HepG2 (cell line): ENCODE results near the gene NPB. TPM values are rescaled to one million over a fixed set of nuclear protein-coding genes. Genes with fewer than 3 reads are reported as not detected.

Experiments
- ATAC-seq: fragments of 200-7000 bp; cut with Tn5 transposase; 3 replicates; pipeline ENCODE4 v1.9.1; 2020; ENCODE audit warnings: mild to moderate bottlenecking, moderate library complexity
- BruUV-seq: library from RNA; stranded (reverse); fragments of 400-500 nt; replicated peaks from 2 replicates; lab custom pipeline; 2021; lab: Mats Ljungman, UMichigan
- CTCF ChIA-PET: fragments of 300-600 bp; formaldehyde crosslinking; extraction: SDS; loops from one replicate; lab custom pipeline; 2021; ENCODE audit warnings: low total read pairs, inconsistent platforms, low intra/inter-chr PET ratio; lab: Yijun Ruan, JAX
- POLR2A ChIA-PET: fragments of 350-600 bp; sonication (Branson Sonifier 250); formaldehyde crosslinking; loops from one replicate; lab custom pipeline; 2020; ENCODE audit warnings: antibody characterized with exemption, inconsistent platforms; lab: Yijun Ruan, JAX
- DNase-seq: peaks from one replicate; pipeline ENCODE4 v3.0.0-alpha.2; 2015; ENCODE audit warnings: low spot score
- FAIRE-seq: peaks from 3 replicates; lab custom pipeline; 2011; peaks lifted over from hg19 to GRCh38; lab: Jason Lieb, UNC
- H2AFZ ChIP-seq: one replicate; pipeline ENCODE4 v1.6.1; 2011; ENCODE audit warnings: low read length, inconsistent platforms
- H3K27ac ChIP-seq: fragments of 300-600 bp; 3 replicates; pipeline ENCODE4 v1.8.0; 2011; ENCODE audit warnings: mixed run types, mild to moderate bottlenecking, mixed read lengths, low read length, inconsistent platforms; ENCODE audit not compliant: insufficient read depth; ENCODE audit errors: extremely low read length
- H3K27me3 ChIP-seq, 2 experiments: fragments of 200-600 bp in 1 of 2; 2 replicates in 1 of 2; 3 replicates in 1 of 2; pipeline versions ENCODE4 v1.6.0 to v1.8.0; 2011; ENCODE audit warnings: low read length in 2 of 2, mild to moderate bottlenecking in 2 of 2, moderate library complexity in 2 of 2, inconsistent platforms in 1 of 2; ENCODE audit not compliant: insufficient read depth in 2 of 2, control insufficient read depth in 1 of 2
- H3K36me3 ChIP-seq, 2 experiments: fragments of 200-600 bp in 1 of 2; replicated peaks in 1 of 2; 2 replicates in 1 of 2; 3 replicates in 1 of 2; pipeline versions ENCODE4 v1.5.1 to v1.8.0; 2011; ENCODE audit warnings: low read length in 2 of 2, inconsistent platforms in 1 of 2; ENCODE audit not compliant: insufficient read depth in 2 of 2, control insufficient read depth in 1 of 2
- H3K4me1 ChIP-seq: 2 replicates; pipeline ENCODE4 v1.5.1; 2012; ENCODE audit warnings: low read length, inconsistent platforms; ENCODE audit not compliant: insufficient read depth
- H3K4me2 ChIP-seq: 2 replicates; pipeline ENCODE4 v1.6.0; 2011; ENCODE audit warnings: low read depth, low read length, inconsistent platforms
- H3K4me3 ChIP-seq, 3 experiments: fragments of 200-600 bp in 1 of 3; sonication (generic), shearing (Covaris generic) in 1 of 3; replicated peaks in 1 of 3; 2 replicates each; pipeline ENCODE4 v1.5.1; 2011 to 2016; ENCODE audit warnings: low read length in 3 of 3, inconsistent platforms in 2 of 3, low read depth in 2 of 3, mild to moderate bottlenecking in 2 of 3, control low read depth in 1 of 3, mixed read lengths in 1 of 3; ENCODE audit not compliant: insufficient read depth in 1 of 3
- H3K79me2 ChIP-seq: one replicate; pipeline ENCODE4 v1.6.1; 2011; ENCODE audit warnings: low read length, inconsistent platforms; ENCODE audit not compliant: insufficient read depth
- H3K9ac ChIP-seq: 2 replicates; pipeline ENCODE4 v1.6.0; 2011; ENCODE audit warnings: mild to moderate bottlenecking, low read depth, low read length, inconsistent platforms; ENCODE audit not compliant: insufficient read depth
- H3K9me3 ChIP-seq: 2 replicates; pipeline ENCODE4 v1.5.1; 2012; ENCODE audit warnings: mild to moderate bottlenecking, low read length
- H4K20me1 ChIP-seq: 2 replicates; pipeline ENCODE4 v1.6.0; 2011; ENCODE audit warnings: inconsistent platforms, mild to moderate bottlenecking, low read length, moderate library complexity; ENCODE audit not compliant: insufficient read depth
- NFE2L2 ChIP-seq: fragments of 150-350 bp; IDR thresholded peaks from 2 replicates; pipeline ENCODE4 v1.6.1; 2014; ENCODE audit warnings: low read length
- NFIB ChIP-seq: sonication (generic); formaldehyde crosslinking; IDR thresholded peaks from 2 replicates; pipeline ENCODE4 v1.9.0; 2021; ENCODE audit warnings: missing genetic modification reagents, mild to moderate bottlenecking, borderline replicate concordance
- NRL ChIP-seq: sonication (generic); formaldehyde crosslinking; IDR thresholded peaks from 2 replicates; pipeline ENCODE4 v1.5.0; 2020; ENCODE audit warnings: missing genetic modification reagents, mild to moderate bottlenecking, moderate library complexity, borderline replicate concordance
- POLR2G ChIP-seq: fragments of 200-400 bp; formaldehyde crosslinking; IDR thresholded peaks from 2 replicates; pipeline ENCODE4 v1.6.1; 2018; ENCODE audit warnings: mild to moderate bottlenecking, low read depth, low read length, moderate library complexity
- SOX6 ChIP-seq, 2 experiments: fragments of 450-650 bp in 1 of 2; sonication (generic) in 1 of 2; formaldehyde crosslinking in 1 of 2; IDR thresholded peaks; 2 replicates each; pipeline versions ENCODE4 v1.4.0 to v1.6.1; 2017 to 2020; ENCODE audit warnings: antibody characterized with exemption in 1 of 2, mild to moderate bottlenecking in 1 of 2, missing genetic modification reagents in 1 of 2
- SRF ChIP-seq: IDR thresholded peaks from 2 replicates; pipeline ENCODE4 v1.6.1; 2011; ENCODE audit warnings: mild to moderate bottlenecking, low read depth, low read length, moderate library complexity
- SRSF4 ChIP-seq: fragments of 200-400 bp; formaldehyde crosslinking; IDR thresholded peaks from one replicate; pipeline ENCODE4 v1.6.1; 2018; ENCODE audit warnings: mild to moderate bottlenecking, low read depth, low read length, moderate library complexity; ENCODE audit not compliant: poor library complexity, severe bottlenecking
- TFAP4 ChIP-seq: sonication (generic); IDR thresholded peaks from 2 replicates; pipeline ENCODE4 v1.6.1; 2016; ENCODE audit warnings: low read depth, borderline replicate concordance
- ZEB1 ChIP-seq: IDR thresholded peaks from 2 replicates; pipeline ENCODE4 v1.6.1; 2012; ENCODE audit warnings: mild to moderate bottlenecking, low read depth, inconsistent platforms; ENCODE audit not compliant: insufficient replicate concordance
- ZFP36L1 ChIP-seq: sonication (generic); formaldehyde crosslinking; IDR thresholded peaks from 2 replicates; pipeline ENCODE4 v1.8.0; 2022; ENCODE audit warnings: mild to moderate bottlenecking, missing genetic modification reagents, moderate library complexity
- ZNF138 ChIP-seq: sonication (generic); formaldehyde crosslinking; IDR thresholded peaks from 2 replicates; pipeline ENCODE4 v1.5.0; 2020; ENCODE audit warnings: mild to moderate bottlenecking, low read depth, missing genetic modification reagents
- ZNF530 ChIP-seq: sonication (generic); formaldehyde crosslinking; IDR thresholded peaks from 2 replicates; pipeline ENCODE4 v1.5.0; 2020; ENCODE audit warnings: low read depth, mild to moderate bottlenecking, missing genetic modification reagents
- ZNF747 ChIP-seq: sonication (generic); formaldehyde crosslinking; IDR thresholded peaks from 2 replicates; pipeline ENCODE4 v1.8.1; 2023; ENCODE audit warnings: missing genetic modification reagents, mild to moderate bottlenecking, borderline replicate concordance
- ZNF770 ChIP-seq: sonication (generic); formaldehyde crosslinking; IDR thresholded peaks from 2 replicates; pipeline ENCODE4 v1.5.0; 2020; ENCODE audit warnings: mild to moderate bottlenecking, missing genetic modification reagents
- ZNF816 ChIP-seq: sonication (generic); formaldehyde crosslinking; IDR thresholded peaks from 2 replicates; pipeline ENCODE4 v1.8.0; 2022; ENCODE audit warnings: missing genetic modification reagents, mild to moderate bottlenecking, borderline replicate concordance
- WGBS: methylation state at CpG from one replicate; pipeline ENCODE4 v1.1.6; 2017; ENCODE audit warnings: low lambda C conversion rate; 5-methylcytosine and 5-hydroxymethylcytosine counted together
- in situ Hi-C: cut with HindIII; loops from 2 replicates; pipeline ENCODE4 v1.10.0; 2017; ENCODE audit warnings: low pct_unique_long_range_greater_than_20kb; ENCODE audit not compliant: extremely low pct_ligation_motif_present
- intact Hi-C: fragments of 100-400 bp; cut with micrococcal nuclease; formaldehyde crosslinking; loops from one replicate; pipeline ENCODE4 v1.10.0; 2022; ENCODE audit not compliant: unreplicated experiment
- polyA plus RNA-seq, 8 experiments: library from polyadenylated mRNA; depleted of rRNA in 3 of 8; stranded (reverse) in 7 of 8; unstranded in 1 of 8; fragments of >200 nt; fragmentation: Illumina TruSeq in 4 of 8; extraction: Trizol in 4 of 8; gene quantifications; 2 replicates each; pipeline versions ENCODE4 v1.2.1 to v1.2.3, GENCODE V29; 2011 to 2016; ENCODE audit warnings: low read depth in 4 of 8, missing spikeins in 1 of 8, mixed read lengths in 1 of 8; ENCODE audit not compliant: insufficient read depth in 1 of 8
- total RNA-seq, 5 experiments: library from RNA; depleted of rRNA; stranded (reverse); fragments of >200 nt; fragmentation: Illumina TruSeq; extraction: Trizol; gene quantifications; 2 replicates each; pipeline ENCODE4 v1.2.3, GENCODE V29; 2016; ENCODE audit warnings: low read depth in 1 of 5
- TF ChIP-seq, protein P1 (sequence below): sonication (generic); formaldehyde crosslinking; IDR thresholded peaks from 2 replicates; pipeline ENCODE4 v1.4.0; 2020; ENCODE audit warnings: mild to moderate bottlenecking, low read depth, missing genetic modification reagents
- TF ChIP-seq, protein P2 (sequence below): IDR thresholded peaks from 2 replicates; pipeline ENCODE4 v1.6.1; 2016; ENCODE audit warnings: low read depth, borderline replicate concordance
- TF ChIP-seq, protein P3 (sequence below): sonication (generic); formaldehyde crosslinking; IDR thresholded peaks from 2 replicates; pipeline ENCODE4 v1.5.0; 2020; ENCODE audit warnings: missing genetic modification reagents, mild to moderate bottlenecking, borderline replicate concordance

Gene NPB
- total and polyA plus RNA-seq, 2 of the 13 experiments (the other 11 are each of a cell fraction or from before 2014, with no cell fraction given) = 0.11 to 0.93 TPM

DNA sequence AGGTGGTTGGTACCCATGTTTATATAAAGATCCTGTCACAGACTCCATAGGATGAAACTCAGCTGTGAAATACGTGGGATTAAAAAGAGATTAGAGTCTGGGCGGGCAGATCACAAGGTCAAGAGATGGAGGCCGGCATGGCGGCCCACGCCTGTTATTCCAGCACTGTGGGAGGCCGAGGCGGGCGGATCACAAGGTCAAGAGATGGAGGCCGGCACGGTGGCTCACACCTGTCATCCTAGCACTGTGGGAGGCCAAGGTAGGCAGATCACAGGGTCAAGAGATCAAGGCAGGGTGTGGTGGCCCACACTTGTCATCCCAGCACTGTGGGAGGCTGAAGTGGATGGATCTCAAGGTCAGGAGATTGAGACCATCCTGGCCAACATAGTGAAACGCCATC, 6.6 kb upstream of the NPB start:
- no peak for DNase-seq
- intact Hi-C loops (no loop called here), in situ Hi-C loops (no loop called here)
- no peak for FAIRE-seq
- Histone ChIP-seq H3K9me3 (no peaks in the 10 kb centered on the region), H3K27ac (no peak overlapping the region), H3K4me3 (no peak overlapping the region), H3K4me1 (peaks cover 15% of the 10 kb centered on the region), H3K9ac (no peak overlapping the region), H3K4me2 (no peak overlapping the region), H3K36me3 (peaks cover 17 to 34% of the 10 kb centered on the region in 2 experiments; a peak in 4 of 5 replicates), H3K27me3 (peaks cover 0 to 5% of the 10 kb centered on the region in 2 experiments; a peak in 2 of 5 replicates), H3K79me2 (peaks cover 16% of the 10 kb centered on the region), H4K20me1 (no peaks in the 10 kb centered on the region; the same call in 1 of the 2 replicates), H2AFZ (no peak overlapping the region)
- WGBS = 98% methylated on average over 11 of the region's 11 CpGs
- TF ChIP-seq SRF (no peak), ZNF816 (no peak), ZNF530 (no peak), SOX6 (IDR thresholded peaks at IDR 0.05) (no peak), SOX6 (CRISPR knock-in tag; IDR thresholded peaks at IDR 0.05) (no peak), SRSF4 (no peak), ZNF747 (CRISPR knock-in tag) (no peak), TFAP4 (no peak), NFE2L2 (no peak), POLR2G (no peak), ZEB1 (no peak), ZNF138 (CRISPR knock-in tag) (no peak), ZNF770 (no peak), ZFP36L1 (CRISPR knock-in tag) (no peak), NRL (CRISPR knock-in tag) (no peak), NFIB (CRISPR knock-in tag) (no peak)
- TF ChIP-seq, protein P1, sequence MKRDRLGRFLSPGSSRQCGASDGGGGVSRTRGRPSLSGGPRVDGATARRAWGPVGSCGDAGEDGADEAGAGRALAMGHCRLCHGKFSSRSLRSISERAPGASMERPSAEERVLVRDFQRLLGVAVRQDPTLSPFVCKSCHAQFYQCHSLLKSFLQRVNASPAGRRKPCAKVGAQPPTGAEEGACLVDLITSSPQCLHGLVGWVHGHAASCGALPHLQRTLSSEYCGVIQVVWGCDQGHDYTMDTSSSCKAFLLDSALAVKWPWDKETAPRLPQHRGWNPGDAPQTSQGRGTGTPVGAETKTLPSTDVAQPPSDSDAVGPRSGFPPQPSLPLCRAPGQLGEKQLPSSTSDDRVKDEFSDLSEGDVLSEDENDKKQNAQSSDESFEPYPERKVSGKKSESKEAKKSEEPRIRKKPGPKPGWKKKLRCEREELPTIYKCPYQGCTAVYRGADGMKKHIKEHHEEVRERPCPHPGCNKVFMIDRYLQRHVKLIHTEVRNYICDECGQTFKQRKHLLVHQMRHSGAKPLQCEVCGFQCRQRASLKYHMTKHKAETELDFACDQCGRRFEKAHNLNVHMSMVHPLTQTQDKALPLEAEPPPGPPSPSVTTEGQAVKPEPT (CRISPR knock-in tag) = no peak
- TF ChIP-seq, protein P2, sequence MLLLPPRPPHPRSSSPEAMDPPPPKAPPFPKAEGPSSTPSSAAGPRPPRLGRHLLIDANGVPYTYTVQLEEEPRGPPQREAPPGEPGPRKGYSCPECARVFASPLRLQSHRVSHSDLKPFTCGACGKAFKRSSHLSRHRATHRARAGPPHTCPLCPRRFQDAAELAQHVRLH (CRISPR knock-in tag) = no peak
- TF ChIP-seq, protein P3, sequence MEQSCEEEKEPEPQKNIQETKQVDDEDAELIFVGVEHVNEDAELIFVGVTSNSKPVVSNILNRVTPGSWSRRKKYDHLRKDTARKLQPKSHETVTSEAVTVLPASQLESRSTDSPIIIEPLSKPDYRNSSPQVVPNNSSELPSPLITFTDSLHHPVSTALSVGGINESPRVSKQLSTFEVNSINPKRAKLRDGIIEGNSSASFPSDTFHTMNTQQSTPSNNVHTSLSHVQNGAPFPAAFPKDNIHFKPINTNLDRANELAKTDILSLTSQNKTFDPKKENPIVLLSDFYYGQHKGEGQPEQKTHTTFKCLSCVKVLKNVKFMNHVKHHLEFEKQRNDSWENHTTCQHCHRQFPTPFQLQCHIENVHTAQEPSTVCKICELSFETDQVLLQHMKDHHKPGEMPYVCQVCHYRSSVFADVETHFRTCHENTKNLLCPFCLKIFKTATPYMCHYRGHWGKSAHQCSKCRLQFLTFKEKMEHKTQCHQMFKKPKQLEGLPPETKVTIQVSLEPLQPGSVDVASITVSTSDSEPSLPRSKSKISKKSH (CRISPR knock-in tag) = no peak
- CTCF ChIA-PET = no interaction called here
- ATAC-seq = no peak
- no TSS peak for BruUV-seq
- POLR2A ChIA-PET = no interaction called here
